ENCODE measurements around the gene RAVER1.
"Not testable (repeated sequence)": the region's sequence is repeated elsewhere in the genome, so short reads cannot be mapped to it uniquely, and the experiment has no call there.

The RAVER1 gene

GRCh38 chr19:10291554-10292205 lies 41.6 kb downstream of the RAVER1 start:
- no peak for DNase-seq (ENCODE audit: low spot score)

- no peak for DNase-seq (ENCODE audit: low spot score)
These were observed 42.3 kb downstream of the RAVER1 start for GRCh38 chr19:10290876-10291553.

DNA sequence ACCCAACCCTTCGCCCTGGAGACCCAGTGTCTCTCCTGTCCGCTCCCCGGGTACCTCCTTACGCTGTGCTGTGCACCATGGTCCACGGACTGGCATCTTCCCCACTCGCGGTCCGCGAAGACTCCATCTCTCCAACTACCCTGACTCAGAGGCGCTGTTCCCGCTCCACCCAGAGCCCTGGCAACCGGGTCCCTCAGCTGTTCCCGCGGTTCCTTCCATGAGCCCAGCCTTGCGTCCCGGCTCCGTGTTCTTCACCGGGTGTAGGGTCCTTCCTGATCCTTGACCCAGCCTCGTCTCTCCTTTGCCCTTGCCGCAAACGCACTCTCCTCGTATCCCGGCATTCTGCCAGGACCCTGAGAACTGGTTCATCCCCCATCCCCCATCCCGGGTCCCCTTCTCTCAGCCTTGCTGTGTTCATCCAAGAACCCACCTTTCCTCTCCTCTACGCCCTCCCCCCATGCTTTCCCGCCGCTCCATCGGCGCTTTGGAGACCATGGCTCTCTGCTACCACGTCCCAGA lies 42.9 kb downstream of the RAVER1 start:
- DNase-seq (ENCODE audit: low spot score): no peak

DNA sequence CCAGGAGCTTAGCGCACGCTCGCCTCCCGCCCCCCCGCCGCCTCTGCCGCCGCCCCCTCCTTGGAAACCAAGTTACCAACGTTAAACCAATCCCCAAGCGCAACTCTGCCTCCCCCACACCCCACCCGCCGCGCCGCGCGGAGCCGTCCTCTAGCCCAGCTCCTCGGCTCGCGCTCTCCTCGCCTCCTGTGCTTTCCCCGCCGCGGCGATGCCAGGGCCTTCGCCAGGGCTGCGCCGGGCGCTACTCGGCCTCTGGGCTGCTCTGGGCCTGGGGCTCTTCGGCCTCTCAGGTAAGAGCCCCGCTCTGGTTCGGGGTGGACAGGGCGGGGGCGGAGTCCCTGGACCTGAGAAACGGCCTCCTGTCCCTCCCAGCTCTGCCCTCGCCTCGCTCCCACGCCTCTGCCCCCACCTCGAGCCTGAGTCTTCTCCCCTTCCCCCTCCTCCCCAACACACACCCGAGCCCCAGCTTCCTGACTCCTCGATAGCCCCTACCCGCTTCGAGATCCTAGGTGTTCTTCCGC lies 43.4 kb downstream of the RAVER1 start, which contains the start of gene ICAM5:
ICAM5 (plus strand) TSS at position 117 of the 521 bp plus-strand sequence; CDS start at position 209, 92 bp downstream.
- no peak for DNase-seq (ENCODE audit: low spot score)

DNA sequence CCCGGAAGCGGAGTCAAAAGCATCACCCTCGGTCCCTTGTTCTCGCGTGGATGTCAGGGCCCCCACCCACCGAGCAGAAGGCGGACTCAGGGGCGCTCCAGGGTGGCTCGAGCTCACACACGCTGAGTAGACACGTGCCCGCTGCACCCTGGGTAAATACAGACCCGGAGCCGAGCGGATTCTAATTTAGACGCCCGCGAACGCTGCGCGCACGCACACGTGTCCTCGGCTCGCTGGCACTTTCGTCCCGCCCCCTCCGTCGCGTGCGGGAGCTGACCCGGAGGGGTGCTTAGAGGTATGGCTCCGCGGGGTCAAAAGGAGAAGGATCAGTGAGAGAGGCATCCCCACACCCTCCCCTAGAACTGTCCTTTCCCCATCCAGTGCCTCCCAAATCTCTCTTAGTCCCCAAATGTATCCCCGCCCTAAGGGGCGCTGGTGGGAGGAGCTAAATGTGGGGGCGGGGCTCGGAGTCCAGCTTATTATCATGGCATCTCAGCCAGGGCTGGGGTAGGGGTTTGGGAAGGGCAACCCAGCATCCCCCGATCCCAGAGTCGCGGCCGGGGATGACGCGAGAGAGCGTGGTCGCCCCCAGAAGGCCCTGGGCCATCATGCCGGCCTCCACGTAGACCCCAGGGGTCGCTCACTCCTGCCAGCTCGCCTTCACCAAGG lies 44.0 kb downstream of the RAVER1 start:
- peak; percentile 71 for DNase-seq (ENCODE audit: low spot score)

- peak; percentile 75 for DNase-seq (ENCODE audit: low spot score)
These were observed 44.6 kb downstream of the RAVER1 start for GRCh38 chr19:10288662-10289166.

GRCh38 chr19:10286803-10287737 lies 46.3 kb downstream of the RAVER1 start, which contains the start of gene ICAM4:
TSS of gene ICAM4 (plus strand) at chr19:10286955. CDS start at chr19:10287013, 58 bp downstream.
- DNase-seq (ENCODE audit: low spot score): no peak

GRCh38 chr19:10285393-10285792 lies 47.9 kb downstream of the RAVER1 start:
- DNase-seq (ENCODE audit: low spot score): no peak

- no peak for DNase-seq (ENCODE audit: low spot score)
These were observed 48.4 kb downstream of the RAVER1 start for GRCh38 chr19:10284960-10285278.

DNA sequence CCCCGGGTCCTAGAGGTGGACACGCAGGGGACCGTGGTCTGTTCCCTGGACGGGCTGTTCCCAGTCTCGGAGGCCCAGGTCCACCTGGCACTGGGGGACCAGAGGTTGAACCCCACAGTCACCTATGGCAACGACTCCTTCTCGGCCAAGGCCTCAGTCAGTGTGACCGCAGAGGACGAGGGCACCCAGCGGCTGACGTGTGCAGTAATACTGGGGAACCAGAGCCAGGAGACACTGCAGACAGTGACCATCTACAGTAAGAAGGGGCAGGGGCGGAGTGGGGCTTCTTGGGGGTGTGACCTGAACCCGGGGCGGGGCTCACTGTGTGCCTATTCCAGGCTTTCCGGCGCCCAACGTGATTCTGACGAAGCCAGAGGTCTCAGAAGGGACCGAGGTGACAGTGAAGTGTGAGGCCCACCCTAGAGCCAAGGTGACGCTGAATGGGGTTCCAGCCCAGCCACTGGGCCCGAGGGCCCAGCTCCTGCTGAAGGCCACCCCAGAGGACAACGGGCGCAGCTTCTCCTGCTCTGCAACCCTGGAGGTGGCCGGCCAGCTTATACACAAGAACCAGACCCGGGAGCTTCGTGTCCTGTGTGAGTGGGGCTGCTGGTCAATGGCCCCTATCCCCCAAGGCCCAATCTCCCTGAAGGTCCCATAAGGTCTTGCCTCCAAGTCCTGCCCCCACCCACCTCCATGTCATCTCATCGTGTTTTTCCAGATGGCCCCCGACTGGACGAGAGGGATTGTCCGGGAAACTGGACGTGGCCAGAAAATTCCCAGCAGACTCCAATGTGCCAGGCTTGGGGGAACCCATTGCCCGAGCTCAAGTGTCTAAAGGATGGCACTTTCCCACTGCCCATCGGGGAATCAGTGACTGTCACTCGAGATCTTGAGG lies 49.0 kb downstream of the RAVER1 start:
- no peak for DNase-seq (ENCODE audit: low spot score)

GRCh38 chr19:10283301-10284064 lies 49.8 kb downstream of the RAVER1 start:
- no peak for DNase-seq (ENCODE audit: low spot score)

- not testable (repeated sequence) for DNase-seq (ENCODE audit: low spot score)
These were observed 51.3 kb downstream of the RAVER1 start for GRCh38 chr19:10282043-10282442.

DNA sequence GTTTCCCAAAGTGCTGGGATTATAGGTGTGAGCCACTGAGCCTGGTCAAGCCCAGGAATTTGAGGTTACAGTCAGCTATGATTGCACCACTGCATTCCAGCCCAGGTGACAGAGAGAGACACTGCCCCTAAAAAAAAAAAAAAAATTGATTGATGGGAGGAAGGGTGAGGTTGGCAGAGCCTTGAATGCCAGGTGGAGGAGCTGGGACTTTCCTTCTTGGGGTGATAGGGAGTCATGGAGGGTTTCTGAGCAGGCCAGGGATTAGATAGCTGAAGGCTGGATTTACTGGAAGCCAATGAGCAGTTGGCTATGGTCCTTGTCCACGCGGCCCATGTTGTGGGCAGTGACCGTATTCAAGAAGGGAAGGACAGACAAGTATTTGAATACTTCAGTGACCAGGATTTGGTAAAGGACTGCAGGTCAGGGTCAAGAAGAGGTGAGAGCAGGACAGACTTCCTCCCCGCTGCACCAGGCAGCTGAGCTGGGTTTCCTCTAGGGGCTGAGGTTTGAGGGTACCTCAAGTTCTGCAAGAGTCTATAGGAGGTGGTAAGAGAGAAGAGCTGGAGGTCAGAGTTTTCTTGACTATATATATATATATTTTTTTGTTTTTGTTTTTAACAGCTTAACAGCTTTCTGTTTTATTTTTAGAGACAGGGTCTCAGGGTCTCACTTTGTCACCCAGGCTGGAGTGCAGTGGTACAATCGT lies 53.4 kb downstream of the RAVER1 start:
- DNase-seq (ENCODE audit: low spot score): no peak

DNA sequence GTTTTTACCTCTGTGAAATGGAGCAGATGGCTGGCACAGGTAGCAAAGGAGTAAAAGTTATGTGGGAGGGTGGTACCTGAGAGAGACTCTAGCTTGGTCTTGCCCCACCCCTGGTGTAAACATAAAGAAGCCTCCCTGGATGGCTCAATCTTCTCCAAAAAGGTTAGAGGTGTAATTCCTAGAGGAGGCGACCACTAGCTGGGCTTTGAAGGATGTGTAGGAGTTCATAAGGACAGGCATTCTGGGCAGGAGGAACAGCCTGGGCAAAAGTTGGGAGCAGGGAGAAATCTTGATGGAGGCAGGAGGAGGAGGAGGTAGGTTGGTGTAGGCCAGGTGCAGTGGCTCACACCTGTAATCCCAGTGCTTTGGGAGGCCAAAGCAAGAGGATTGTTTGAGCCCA lies 54.4 kb downstream of the RAVER1 start:
- no peak for DNase-seq (ENCODE audit: low spot score)

- no peak for DNase-seq (ENCODE audit: low spot score)
These were observed 55.3 kb downstream of the RAVER1 start for GRCh38 chr19:10277795-10278589.

GRCh38 chr19:10274589-10274988 lies 58.7 kb downstream of the RAVER1 start:
- DNase-seq (ENCODE audit: low spot score): no peak

GRCh38 chr19:10271543-10272086 lies 61.7 kb downstream of the RAVER1 start:
- no peak for DNase-seq (ENCODE audit: low spot score)
